NCI-H187 treated with DMSO at 0.1 percent for 48 hours (cell line): ENCODE data around the gene LRP1.
A peak's percentile ranks its signal among the peaks of the same experiment; 100 is the strongest.

Experiments used
- DNase-seq: peaks from one replicate; lab custom pipeline; 2025; lab: John Stamatoyannopoulos, UW

LRP1 gene

GRCh38 chr12:57211791-57212700 is 83.8 kb downstream of the LRP1 start:
- DNase-seq = no peak

GRCh38 chr12:57212701-57213057 is 84.4 kb downstream of the LRP1 start:
- no peak for DNase-seq

- peak; percentile 36 for DNase-seq
Observed at GRCh38 chr12:57213058-57213715, 84.9 kb downstream of the LRP1 start.

DNA sequence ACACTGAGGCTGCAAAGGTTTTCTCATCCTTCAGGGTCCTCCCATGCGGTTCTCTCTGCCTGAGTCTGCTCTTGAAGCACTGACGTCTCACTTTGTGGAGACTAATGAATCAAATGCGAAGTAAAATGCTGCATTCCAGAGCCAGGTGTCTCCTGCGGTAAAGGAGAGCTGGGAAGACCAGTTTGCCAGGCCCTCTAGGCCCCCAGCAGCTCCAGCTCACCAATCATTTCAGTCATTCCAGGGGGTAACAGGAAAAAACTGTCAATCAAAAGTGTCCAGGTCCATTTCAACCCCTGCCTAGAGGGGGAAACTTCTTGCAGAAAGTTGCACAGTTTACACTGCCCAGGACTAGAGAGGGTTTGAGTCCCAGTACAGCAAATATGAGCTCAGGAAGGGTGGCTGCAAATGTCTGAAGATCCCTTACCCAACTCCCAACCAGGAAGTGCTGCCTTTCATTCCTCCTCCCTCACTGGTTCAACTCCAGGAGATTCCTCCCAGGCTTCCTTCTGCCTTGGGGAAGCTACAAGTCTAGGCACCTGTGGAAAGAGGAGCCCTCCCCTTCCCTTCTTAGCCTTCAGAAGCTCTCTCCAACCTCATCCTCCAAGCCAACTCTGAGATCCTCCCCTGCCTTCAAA is 85.6 kb downstream of the LRP1 start:
- DNase-seq = no peak

DNA sequence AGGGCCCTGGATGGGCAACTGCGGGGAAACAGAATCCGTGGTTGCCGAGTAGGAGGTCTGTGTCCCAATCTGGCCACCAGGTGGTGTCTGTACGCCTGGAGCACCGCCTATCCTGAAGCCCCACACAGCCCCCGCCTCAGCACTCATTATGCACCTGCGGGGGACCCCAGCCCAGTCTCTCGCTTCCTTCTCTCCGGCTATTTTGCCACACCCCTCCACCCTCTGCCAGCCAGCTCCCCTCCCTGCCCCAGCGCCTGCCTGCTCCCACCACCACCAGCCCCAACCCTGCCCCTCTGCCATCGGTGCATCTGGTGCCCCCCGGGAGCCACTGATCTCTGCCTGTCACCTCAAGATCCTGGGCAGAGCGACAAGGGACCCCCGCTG is 86.1 kb downstream of the LRP1 start:
- DNase-seq = peak; percentile 73

GRCh38 chr12:57215065-57215464 is 86.8 kb downstream of the LRP1 start:
- no peak for DNase-seq

DNA sequence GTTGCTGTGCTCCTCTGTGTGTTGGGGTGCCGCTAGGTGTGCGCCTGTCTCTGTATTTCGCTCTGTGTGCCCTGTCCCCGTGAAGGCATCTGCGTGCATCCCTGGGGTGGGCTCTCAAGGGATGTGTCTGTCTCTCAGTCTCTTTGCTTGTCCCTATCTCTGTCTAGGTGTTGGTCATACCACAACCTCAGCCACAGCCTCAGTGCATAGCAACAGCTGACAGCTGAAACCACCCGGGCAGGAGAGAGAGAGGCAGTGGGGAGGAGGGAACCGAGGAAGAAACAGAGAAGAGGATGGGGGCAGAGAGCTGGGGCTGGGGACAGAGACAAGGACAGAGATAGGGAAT is 87.4 kb downstream of the LRP1 start:
- DNase-seq = no peak

DNA sequence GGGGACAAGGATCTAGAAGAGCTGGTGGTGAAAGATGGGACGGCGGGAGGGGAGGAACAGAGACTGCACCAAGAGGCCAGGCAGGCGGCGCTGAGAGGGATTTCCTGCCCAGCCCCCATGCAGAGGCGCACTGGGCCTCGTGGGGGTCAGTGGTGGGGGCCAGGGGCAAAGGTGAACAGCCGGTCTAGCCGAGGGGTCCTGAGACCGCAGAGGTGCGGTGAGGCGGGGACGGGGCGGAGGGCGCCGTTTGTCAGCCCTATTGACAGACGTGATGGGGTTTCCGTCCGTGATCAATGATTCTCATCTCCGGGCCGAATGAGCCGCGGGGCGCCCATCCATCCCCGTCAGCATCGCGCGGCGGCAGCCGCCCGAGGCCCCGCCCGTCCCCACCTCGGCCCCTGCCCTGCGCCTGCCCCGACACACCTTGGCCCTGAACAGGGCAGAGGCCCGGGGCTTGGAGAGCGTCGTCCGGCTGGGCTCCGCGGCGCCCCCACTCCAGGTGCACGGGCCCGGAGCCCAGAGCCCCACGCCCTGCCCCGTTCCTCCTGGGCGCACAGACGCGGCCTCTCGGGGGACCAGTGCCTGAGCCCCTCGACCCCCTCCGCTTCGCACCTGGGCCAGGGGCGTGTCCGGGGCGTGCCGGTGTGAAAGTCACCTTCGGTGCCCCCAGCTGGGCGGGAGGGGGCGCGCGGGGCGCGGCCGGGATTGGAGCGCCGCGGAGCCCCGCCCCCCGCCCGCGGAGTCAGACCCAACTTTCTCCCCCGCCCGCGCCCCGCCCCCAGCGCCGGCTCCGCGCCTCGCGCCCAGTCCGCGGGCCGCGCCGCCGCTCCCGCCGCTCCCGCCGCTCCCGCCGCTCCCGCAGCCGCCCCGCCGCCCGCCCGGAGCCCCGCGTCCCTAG is 88.0 kb downstream of the LRP1 start, which contains the start of gene NXPH4:
Gene NXPH4, plus strand, starts transcription at position 781 of the 898 bp plus-strand sequence. CDS start 176 bp downstream, outside the sequence.
- no peak for DNase-seq

- no peak for DNase-seq
Observed at GRCh38 chr12:57216921-57217879, 88.9 kb downstream of the LRP1 start.

DNA sequence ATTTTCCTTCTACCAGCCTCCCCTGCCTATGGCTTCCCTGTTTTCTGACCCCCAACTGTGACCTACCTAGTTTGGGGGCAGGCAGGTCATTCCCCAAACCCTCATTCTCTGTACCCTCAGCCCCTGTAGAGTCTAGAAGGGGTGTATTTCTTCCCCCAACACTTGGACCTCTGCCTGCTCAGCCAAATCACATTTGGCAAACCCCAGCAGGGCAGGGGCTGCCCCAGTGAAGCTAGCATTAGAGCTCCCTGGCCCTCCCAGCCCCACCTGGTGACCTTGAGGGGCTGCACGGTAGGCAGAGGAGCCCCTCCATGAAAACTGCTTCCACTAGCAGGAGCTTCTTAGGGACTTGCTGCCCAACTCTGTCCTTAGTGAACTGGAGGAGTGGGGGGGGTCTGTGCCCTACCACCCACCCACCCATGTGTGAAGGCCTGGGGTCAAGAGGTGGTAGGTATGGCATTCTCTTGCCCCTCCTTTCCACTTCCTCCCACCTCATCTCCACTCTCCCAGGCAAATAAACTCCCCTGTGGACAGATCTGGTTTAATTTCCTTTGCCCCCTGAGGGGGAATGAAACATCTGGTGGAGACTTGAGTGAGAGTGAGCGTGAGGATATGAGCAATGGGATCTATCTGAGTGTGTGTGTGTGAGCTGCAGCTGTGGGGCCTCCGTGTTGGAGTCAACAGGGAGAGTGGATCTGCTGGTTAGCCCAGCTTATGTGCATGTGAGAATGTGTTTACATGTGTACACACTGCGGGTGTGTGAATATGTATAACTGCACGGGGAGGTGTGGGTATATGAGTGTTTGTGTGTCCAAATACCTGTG is 90.0 kb downstream of the LRP1 start:
- no peak for DNase-seq

DNA sequence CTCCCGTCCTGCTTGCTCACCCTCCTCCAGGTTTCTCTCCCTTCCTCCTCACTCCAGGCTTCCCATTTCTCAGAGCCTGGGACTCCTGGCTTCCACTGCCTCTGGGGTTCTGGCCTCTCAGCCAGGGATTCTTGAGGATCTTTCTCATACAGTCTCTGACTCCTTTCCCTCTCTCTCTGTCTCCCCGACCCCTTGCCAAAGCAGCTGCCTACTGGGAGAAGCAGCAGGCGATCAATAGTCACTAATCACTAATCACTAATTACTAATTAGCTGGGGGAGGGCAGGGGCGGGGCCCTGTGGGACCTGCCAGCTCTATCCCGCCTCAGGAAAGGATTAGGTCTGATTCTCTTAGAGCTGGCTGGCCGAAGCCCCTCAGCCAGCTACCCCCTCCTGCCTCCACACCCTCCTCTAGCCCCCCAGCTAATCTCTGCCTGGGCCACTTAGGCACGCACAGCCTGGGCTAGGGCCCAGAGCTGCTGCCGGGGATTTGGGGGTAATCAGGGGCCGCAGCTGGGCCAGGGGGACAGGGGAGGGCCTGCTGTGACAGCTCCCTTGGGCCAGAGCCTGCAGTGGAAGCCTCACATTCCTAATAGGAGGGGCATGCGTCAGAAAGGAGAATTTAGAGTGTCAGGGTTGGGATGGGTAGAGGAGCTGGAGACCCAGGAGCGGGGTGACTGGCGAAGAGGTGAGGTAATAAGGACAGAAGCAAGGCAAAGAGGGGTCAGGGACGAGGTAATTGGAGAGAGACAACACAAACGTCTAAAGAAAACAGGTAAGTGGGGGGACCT is 91.1 kb downstream of the LRP1 start:
- no peak for DNase-seq

GRCh38 chr12:57219993-57220754 is 91.9 kb downstream of the LRP1 start:
- no peak for DNase-seq

GRCh38 chr12:57220770-57221168 is 92.5 kb downstream of the LRP1 start:
- DNase-seq = no peak

DNA sequence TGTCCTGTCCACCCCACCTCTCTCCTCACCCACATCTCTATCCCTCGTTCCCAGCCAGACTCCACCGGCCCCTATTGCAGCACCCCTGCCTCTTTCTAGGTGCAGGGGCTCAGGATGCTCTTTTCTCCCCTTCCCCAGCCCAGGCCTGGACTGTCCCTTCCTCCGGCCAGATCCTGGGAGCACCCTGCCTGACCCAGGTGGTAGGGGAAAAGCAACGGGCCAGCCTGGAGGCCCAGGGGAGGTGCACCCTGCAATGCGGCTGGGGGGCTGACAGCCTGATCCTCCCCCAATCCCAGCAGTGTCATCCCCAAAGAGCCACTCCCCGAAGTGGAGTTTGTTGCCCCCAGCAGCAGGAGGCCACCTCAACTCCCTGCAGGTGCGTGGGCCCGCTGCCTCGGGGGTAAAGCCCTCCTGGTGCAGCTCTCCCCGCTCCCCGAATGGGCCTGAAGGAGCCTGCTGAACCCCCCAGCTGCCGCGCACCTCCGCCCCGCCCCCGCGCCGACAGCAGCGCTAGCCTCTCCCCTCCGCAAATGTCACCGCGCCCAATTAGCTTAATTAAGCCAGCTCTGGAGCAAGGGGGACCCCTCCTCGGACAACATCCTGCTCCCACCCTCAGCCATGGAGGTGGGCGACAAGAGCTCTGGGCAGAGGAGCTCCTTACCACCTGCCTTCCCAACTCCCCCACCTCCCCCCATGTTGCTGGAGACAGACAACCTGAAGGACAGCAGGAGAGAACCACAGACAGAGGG is 93.1 kb downstream of the LRP1 start:
- no peak for DNase-seq

- no peak for DNase-seq
Observed at GRCh38 chr12:57222286-57223190, 94.3 kb downstream of the LRP1 start.
